ENCODE results near the gene NUP93. TPM values are rescaled to one million over a fixed set of nuclear protein-coding genes. Genes with fewer than 3 reads are reported as not detected.

NUP93 gene
- total RNA-seq, 1 experiment from 2014 or later: 144 TPM

GRCh38 chr16:56895813-56896212 lies 165.9 kb downstream of the NUP93 start:
- H3K36me3 ChIP-seq (ENCODE audit: control insufficient read depth in 1 of 2, insufficient read depth in 2 of 2, low read length in 2 of 2): no peaks in the 10 kb centered on the region

More at GRCh38 chr16:56895813-56896212, 165.9 kb downstream of the NUP93 start:
- H3K79me2 ChIP-seq (ENCODE audit: insufficient read depth, low read length): no peaks in the 10 kb centered on the region
- no peak overlapping the region for H3K4me2 ChIP-seq (ENCODE audit: low read length)
- no peaks in the 10 kb centered on the region for H4K20me1 ChIP-seq (ENCODE audit: insufficient read depth)
- TF ChIP-seq FOSL1 (IDR thresholded peaks at IDR 0.05; ENCODE audit: low read depth) (no peak), MAX (IDR thresholded peaks at IDR 0.05) (no peak), YY1 (IDR thresholded peaks at IDR 0.05; ENCODE audit: extremely low read depth, insufficient replicate concordance, low read depth, low read length) (no peak), CTCF (IDR thresholded peaks at IDR 0.05 in 2 of 3, conservative IDR thresholded peaks at IDR 0.05 in 1 of 3; ENCODE audit: borderline replicate concordance in 1 of 3, insufficient read depth in 1 of 3, low read depth in 2 of 3, low read length in 2 of 3) (no peak), JUND (IDR thresholded peaks at IDR 0.05) (no peak), POLR2AphosphoS5 (IDR thresholded peaks at IDR 0.05; ENCODE audit: low read depth, low read length) (no peak)
- ChIA-PET CTCF (no interaction called here), POLR2A (interaction anchor here (1.2 kb wide), 1 partner anchor 36 kb away, joined by 3 read pairs; no protein-coding TSS in a partner anchor), RAD21 (ENCODE audit: low non-redundant PET in 1 of 2, low total read pairs in 2 of 2, uncharacterized antibody in 2 of 2, unreplicated experiment in 2 of 2) (no interaction called here)
- no peak overlapping the region for H2AFZ ChIP-seq (ENCODE audit: low read depth, low read length, poor library complexity, severe bottlenecking)
- no peak overlapping the region for H3K27ac ChIP-seq (ENCODE audit: low read depth, low read length)
- H3K9me2 ChIP-seq (ENCODE audit: insufficient read depth): no peaks in the 10 kb centered on the region
- no TSS peak for BruUV-seq (replicated peaks)
- no peaks in the 10 kb centered on the region for H3K9me3 ChIP-seq (ENCODE audit: control insufficient read depth in 1 of 2, insufficient read depth in 1 of 2, low read depth in 1 of 2, low read length in 2 of 2)
- ATAC-seq (no peak), DNase-seq (ENCODE audit: low read depth, low spot score) (no peak)
- no peaks in the 10 kb centered on the region; a peak in 1 of 4 replicates for H3K4me1 ChIP-seq (ENCODE audit: control insufficient read depth in 1 of 2, insufficient read depth in 2 of 2, low read length in 2 of 2)
- H3K27me3 ChIP-seq (ENCODE audit: insufficient read depth, low read length): no peaks in the 10 kb centered on the region
- no peak overlapping the region for H3K9ac ChIP-seq (ENCODE audit: low read length)
- intact Hi-C loops (cut with micrococcal nuclease): no loop called here
- no peak overlapping the region for H3K4me3 ChIP-seq (replicated peaks in 1 of 2; ENCODE audit: low read depth in 1 of 2, low read length in 2 of 2)

Data from HCT116 (cell line).